ENCODE measurements around the gene HSPB9. TPM values are rescaled to one million over a fixed set of nuclear protein-coding genes. Genes with fewer than 3 reads are reported as not detected.

Gene HSPB9
- total RNA-seq, 1 donor from 2014 or later, result 0.36 TPM

GRCh38 chr17:42163696-42164407 lies 41.2 kb downstream of the HSPB9 start:
- no peaks in the 10 kb centered on the region for H3K36me3 Mint-ChIP-seq
- no peak overlapping the region for H3K27ac Mint-ChIP-seq
- peaks cover 7% of the 10 kb centered on the region for H3K27me3 Mint-ChIP-seq
- no peak overlapping the region for H3K4me3 Mint-ChIP-seq
- TF ChIP-seq CTCF (conservative IDR thresholded peaks at IDR 0.05), result no peak
- peaks cover 4% of the 10 kb centered on the region for H3K4me1 Mint-ChIP-seq (ENCODE audit: unreplicated experiment)
- no peak for DNase-seq (ENCODE audit: extremely low spot score, unreplicated experiment)
- H3K9me3 Mint-ChIP-seq, result no peaks in the 10 kb centered on the region

GRCh38 chr17:42165751-42166150 lies 43.1 kb downstream of the HSPB9 start:
- no peaks in the 10 kb centered on the region for H3K9me3 Mint-ChIP-seq
- no peaks in the 10 kb centered on the region for H3K36me3 Mint-ChIP-seq
- peaks cover 4% of the 10 kb centered on the region for H3K4me1 Mint-ChIP-seq (ENCODE audit: unreplicated experiment)
- no peak overlapping the region for H3K27ac Mint-ChIP-seq
- no peak overlapping the region for H3K4me3 Mint-ChIP-seq
- no peak for DNase-seq (ENCODE audit: extremely low spot score, unreplicated experiment)
- no peak for TF ChIP-seq CTCF (conservative IDR thresholded peaks at IDR 0.05)
- H3K27me3 Mint-ChIP-seq, result peaks cover 12% of the 10 kb centered on the region

- H3K36me3 Mint-ChIP-seq, result no peaks in the 10 kb centered on the region
- no peak overlapping the region for H3K4me3 Mint-ChIP-seq
- no peak for DNase-seq (ENCODE audit: extremely low spot score, unreplicated experiment)
- H3K4me1 Mint-ChIP-seq (ENCODE audit: unreplicated experiment), result peaks cover 4% of the 10 kb centered on the region
- peaks cover 17% of the 10 kb centered on the region for H3K27me3 Mint-ChIP-seq
- no peak overlapping the region for H3K27ac Mint-ChIP-seq
- no peak for TF ChIP-seq CTCF (conservative IDR thresholded peaks at IDR 0.05)
- H3K9me3 Mint-ChIP-seq, result no peaks in the 10 kb centered on the region
Observed at GRCh38 chr17:42166196-42166763, 43.7 kb downstream of the HSPB9 start.

- no peaks in the 10 kb centered on the region for H3K9me3 Mint-ChIP-seq
- no peak for DNase-seq (ENCODE audit: extremely low spot score, unreplicated experiment)
- no peak overlapping the region for H3K27ac Mint-ChIP-seq
- no peak overlapping the region for H3K4me3 Mint-ChIP-seq
- peaks cover 29% of the 10 kb centered on the region for H3K27me3 Mint-ChIP-seq
- H3K4me1 Mint-ChIP-seq (ENCODE audit: unreplicated experiment), result peaks cover 4% of the 10 kb centered on the region
- TF ChIP-seq CTCF (conservative IDR thresholded peaks at IDR 0.05), result no peak
- no peaks in the 10 kb centered on the region for H3K36me3 Mint-ChIP-seq
Observed at GRCh38 chr17:42167807-42168206, 45.2 kb downstream of the HSPB9 start.

GRCh38 chr17:42169351-42169750 lies 46.7 kb downstream of the HSPB9 start:
- H3K9me3 Mint-ChIP-seq, result no peaks in the 10 kb centered on the region
- TF ChIP-seq CTCF (conservative IDR thresholded peaks at IDR 0.05), result no peak
- no peaks in the 10 kb centered on the region for H3K36me3 Mint-ChIP-seq
- H3K27me3 Mint-ChIP-seq, result peaks cover 30% of the 10 kb centered on the region
- H3K4me1 Mint-ChIP-seq (ENCODE audit: unreplicated experiment), result no peaks in the 10 kb centered on the region
- H3K4me3 Mint-ChIP-seq, result no peak overlapping the region
- H3K27ac Mint-ChIP-seq, result no peak overlapping the region
- DNase-seq (ENCODE audit: extremely low spot score, unreplicated experiment), result no peak

Measured in type B pancreatic cell (in vitro differentiated cells).